ENCODE results near the gene GFRA1.

GRCh38 chr10:116063107-116063506 is 209.9 kb downstream of the GFRA1 start:
- no peak for TF ChIP-seq ZNF792 (tag by site-specific recombination; IDR thresholded peaks at IDR 0.05)
- TF ChIP-seq ZFHX2 (tag by site-specific recombination; conservative IDR thresholded peaks at IDR 0.05) = no peak
- TF ChIP-seq, protein P1, sequence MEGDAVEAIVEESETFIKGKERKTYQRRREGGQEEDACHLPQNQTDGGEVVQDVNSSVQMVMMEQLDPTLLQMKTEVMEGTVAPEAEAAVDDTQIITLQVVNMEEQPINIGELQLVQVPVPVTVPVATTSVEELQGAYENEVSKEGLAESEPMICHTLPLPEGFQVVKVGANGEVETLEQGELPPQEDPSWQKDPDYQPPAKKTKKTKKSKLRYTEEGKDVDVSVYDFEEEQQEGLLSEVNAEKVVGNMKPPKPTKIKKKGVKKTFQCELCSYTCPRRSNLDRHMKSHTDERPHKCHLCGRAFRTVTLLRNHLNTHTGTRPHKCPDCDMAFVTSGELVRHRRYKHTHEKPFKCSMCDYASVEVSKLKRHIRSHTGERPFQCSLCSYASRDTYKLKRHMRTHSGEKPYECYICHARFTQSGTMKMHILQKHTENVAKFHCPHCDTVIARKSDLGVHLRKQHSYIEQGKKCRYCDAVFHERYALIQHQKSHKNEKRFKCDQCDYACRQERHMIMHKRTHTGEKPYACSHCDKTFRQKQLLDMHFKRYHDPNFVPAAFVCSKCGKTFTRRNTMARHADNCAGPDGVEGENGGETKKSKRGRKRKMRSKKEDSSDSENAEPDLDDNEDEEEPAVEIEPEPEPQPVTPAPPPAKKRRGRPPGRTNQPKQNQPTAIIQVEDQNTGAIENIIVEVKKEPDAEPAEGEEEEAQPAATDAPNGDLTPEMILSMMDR (tag by site-specific recombination; IDR thresholded peaks at IDR 0.05) = no peak
- TF ChIP-seq ZNF138 (tag by site-specific recombination; IDR thresholded peaks at IDR 0.05; ENCODE audit: borderline replicate concordance) = no peak
- TF ChIP-seq ZNF768 (tag by site-specific recombination; IDR thresholded peaks at IDR 0.05) = no peak
- no peak for TF ChIP-seq ZNF558 (tag by site-specific recombination; IDR thresholded peaks at IDR 0.05)
- no peak for TF ChIP-seq ZNF394 (tag by site-specific recombination; IDR thresholded peaks at IDR 0.05; ENCODE audit: borderline replicate concordance)
- TF ChIP-seq PRDM10 (tag by site-specific recombination; IDR thresholded peaks at IDR 0.05) = no peak
- no peak for TF ChIP-seq ZFP41 (tag by site-specific recombination; IDR thresholded peaks at IDR 0.05; ENCODE audit: borderline replicate concordance)
- TF ChIP-seq KLF1 (tag by site-specific recombination; IDR thresholded peaks at IDR 0.05) = no peak
- TF ChIP-seq TCF7L2 (IDR thresholded peaks at IDR 0.05; ENCODE audit: borderline replicate concordance, low read depth, low read length) = no peak
- no peak for TF ChIP-seq ZNF623 (tag by site-specific recombination; IDR thresholded peaks at IDR 0.05)
- TF ChIP-seq KLF16 (tag by site-specific recombination; IDR thresholded peaks at IDR 0.05) = no peak

All from HEK293 (cell line).